RWPE2 (cell line): Measurements from ENCODE around the gene TEX22.
A peak's percentile ranks its signal among the peaks of the same experiment; 100 is the strongest.

Source experiments
- ATAC-seq: fragments of 200-7000 bp; cut with Tn5 transposase; 3 replicates; pipeline ENCODE4 v1.9.1; 2021; ENCODE audit warnings: low read depth
- DNase-seq: peaks from one replicate; pipeline ENCODE4 v3.0.0-alpha.2; 2020; ENCODE audit warnings: low spot score
- H3K27ac ChIP-seq: fragments of 450-650 bp; 2 replicates; pipeline ENCODE4 v1.5.1; 2017; ENCODE audit warnings: mild to moderate bottlenecking; ENCODE audit not compliant: poor library complexity, severe bottlenecking
- H3K27me3 ChIP-seq: fragments of 250-450 bp; sonication (Bioruptor Pico); 2 replicates; pipeline ENCODE4 v1.5.1; 2021; ENCODE audit warnings: mild to moderate bottlenecking, moderate library complexity; ENCODE audit not compliant: insufficient read depth, poor library complexity, severe bottlenecking
- H3K36me3 ChIP-seq: fragments of 250-450 bp; sonication (Bioruptor Pico); 2 replicates; pipeline ENCODE4 v1.5.1; 2020; ENCODE audit warnings: low read depth, mild to moderate bottlenecking, moderate library complexity
- H3K4me1 ChIP-seq: fragments of 250-450 bp; sonication (Bioruptor Pico); 2 replicates; pipeline ENCODE4 v1.5.1; 2021; ENCODE audit warnings: mild to moderate bottlenecking, moderate library complexity; ENCODE audit not compliant: insufficient read depth, poor library complexity, severe bottlenecking
- H3K4me3 ChIP-seq: fragments of 250-450 bp; sonication (Bioruptor Pico); 2 replicates; pipeline ENCODE4 v1.5.1; 2021; ENCODE audit warnings: mild to moderate bottlenecking, moderate library complexity; ENCODE audit not compliant: severe bottlenecking
- H3K9me3 ChIP-seq: fragments of 250-450 bp; sonication (Bioruptor Pico); 2 replicates; pipeline ENCODE4 v1.5.1; 2021; ENCODE audit warnings: mild to moderate bottlenecking, moderate library complexity; ENCODE audit not compliant: severe bottlenecking
- CTCF ChIP-seq: fragments of 450-650 bp; IDR thresholded peaks from one replicate; pipeline ENCODE4 v1.5.1; 2017; ENCODE audit warnings: mild to moderate bottlenecking, moderate library complexity; ENCODE audit not compliant: poor library complexity, severe bottlenecking

TEX22 gene

GRCh38 chr14:105398726-105399465 lies 558 bp downstream of the TEX22 start:
- H3K4me3 ChIP-seq, result peak overlapping the region; percentile 54
- ATAC-seq, result peak; percentile 28
- H3K9me3 ChIP-seq, result peaks cover 13% of the 10 kb centered on the region
- no peaks in the 10 kb centered on the region for H3K4me1 ChIP-seq
- H3K27me3 ChIP-seq, result no peaks in the 10 kb centered on the region
- TF ChIP-seq CTCF, result peak; percentile 13
- peaks cover 22% of the 10 kb centered on the region for H3K36me3 ChIP-seq
- H3K27ac ChIP-seq, result peak overlapping the region; percentile 59
- DNase-seq, result no peak

DNA sequence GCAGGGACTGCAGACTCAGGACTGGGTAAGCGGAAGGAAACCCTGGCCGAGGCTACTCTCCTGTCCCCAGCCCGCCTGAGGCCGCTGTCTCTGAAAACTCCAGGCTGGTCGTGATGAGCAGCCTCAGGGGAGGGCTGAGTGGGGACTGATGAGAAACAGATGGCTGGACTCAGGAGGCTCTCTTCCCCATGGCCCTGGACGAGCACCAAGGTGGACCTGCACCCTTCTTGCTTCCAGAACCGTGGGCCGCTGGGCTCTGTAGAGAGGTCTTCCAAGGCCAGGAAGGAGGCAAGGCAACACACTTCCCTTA lies 1.1 kb downstream of the TEX22 start:
- H3K27me3 ChIP-seq, result no peaks in the 10 kb centered on the region
- DNase-seq (no peak), ATAC-seq (no peak)
- H3K36me3 ChIP-seq, result peaks cover 22% of the 10 kb centered on the region
- peaks cover 14% of the 10 kb centered on the region for H3K9me3 ChIP-seq
- H3K4me3 ChIP-seq, result no peak overlapping the region
- H3K27ac ChIP-seq, result no peak overlapping the region
- no peak for TF ChIP-seq CTCF
- H3K4me1 ChIP-seq, result no peaks in the 10 kb centered on the region

DNA sequence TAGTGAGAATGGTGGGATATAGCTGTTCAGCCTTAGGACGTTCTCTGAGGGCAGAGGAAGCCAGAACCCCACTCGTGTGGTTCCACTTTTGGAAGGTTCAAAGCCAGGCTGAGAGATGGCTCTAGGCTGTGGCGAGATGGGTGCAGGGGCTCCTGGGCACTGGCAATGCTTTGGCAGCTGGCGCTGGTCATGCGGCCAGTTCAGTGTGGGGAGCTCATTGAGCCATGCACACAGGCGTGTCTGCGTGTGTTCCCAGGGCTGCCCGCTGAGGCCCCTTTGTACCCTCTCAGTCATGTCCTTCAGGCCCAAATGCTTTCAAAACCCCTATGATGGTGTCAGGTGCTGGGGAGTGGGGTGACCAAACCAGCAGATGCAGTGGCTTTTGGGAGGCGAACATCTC lies 1.7 kb downstream of the TEX22 start:
- Histone ChIP-seq H3K36me3 (peaks cover 22% of the 10 kb centered on the region), H3K4me1 (no peaks in the 10 kb centered on the region), H3K27me3 (no peaks in the 10 kb centered on the region), H3K4me3 (no peak overlapping the region), H3K27ac (no peak overlapping the region), H3K9me3 (peaks cover 14% of the 10 kb centered on the region)
- ATAC-seq (no peak), DNase-seq (no peak)
- TF ChIP-seq CTCF, result no peak

DNA sequence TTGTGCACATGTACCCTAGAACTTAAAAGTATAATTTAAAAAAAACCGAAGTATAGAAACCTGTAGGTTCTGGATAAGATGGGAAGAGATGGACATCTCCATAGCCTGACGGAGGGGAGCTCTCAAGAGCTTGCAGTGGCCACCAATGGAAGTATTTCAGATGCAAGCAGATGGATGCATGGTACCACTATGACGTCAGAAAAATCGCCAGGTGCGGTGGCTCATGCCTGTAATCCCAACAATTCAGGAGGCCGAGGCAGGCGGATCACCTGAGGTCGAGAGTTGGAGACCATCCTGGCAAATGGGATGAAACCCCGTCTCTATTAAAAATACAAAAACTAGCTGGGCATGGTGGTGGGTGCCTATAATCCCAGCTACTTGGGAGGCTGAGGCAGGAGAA lies 3.4 kb downstream of the TEX22 start:
- TF ChIP-seq CTCF, result no peak
- peaks cover 22% of the 10 kb centered on the region for H3K36me3 ChIP-seq
- no peaks in the 10 kb centered on the region for H3K27me3 ChIP-seq
- ATAC-seq (no peak), DNase-seq (no peak)
- H3K9me3 ChIP-seq, result peaks cover 14% of the 10 kb centered on the region
- H3K4me3 ChIP-seq, result no peak overlapping the region
- no peaks in the 10 kb centered on the region for H3K4me1 ChIP-seq
- no peak overlapping the region for H3K27ac ChIP-seq

DNA sequence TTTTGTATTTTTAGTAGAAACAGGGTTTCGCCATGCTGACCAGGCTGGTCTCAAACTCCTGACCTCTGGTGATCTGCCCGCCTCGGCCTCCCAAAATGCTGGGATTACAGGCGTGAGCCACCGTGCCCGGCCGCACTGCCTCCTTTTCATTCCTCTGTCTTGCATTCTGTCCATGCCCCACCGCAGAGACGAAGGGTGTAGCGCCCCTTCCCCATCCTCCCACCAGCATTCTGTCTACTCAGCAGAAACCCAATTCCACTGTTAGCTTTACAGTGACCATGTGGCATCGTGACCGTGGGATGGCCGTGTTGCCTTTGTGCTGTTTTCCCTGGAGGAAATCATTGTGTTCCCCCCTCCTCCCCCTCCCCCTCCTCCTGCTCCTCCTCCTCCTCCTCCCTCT lies 10.3 kb downstream of the TEX22 start:
- Histone ChIP-seq H3K27ac (no peak overlapping the region), H3K27me3 (peaks cover 18% of the 10 kb centered on the region), H3K4me1 (no peaks in the 10 kb centered on the region), H3K4me3 (no peak overlapping the region), H3K9me3 (peaks cover 3% of the 10 kb centered on the region), H3K36me3 (no peaks in the 10 kb centered on the region)
- TF ChIP-seq CTCF, result no peak
- ATAC-seq (no peak), DNase-seq (no peak)
